GM21723 (cell line): ENCODE results near the gene MARK2.

Experiments used
- ATAC-seq: cut with Tn5 transposase; IDR thresholded peaks from one replicate; pipeline ENCODE4 v1.9.1; 2021; ENCODE audit warnings: mild to moderate bottlenecking, moderate library complexity; ENCODE audit not compliant: unreplicated experiment

The MARK2 gene

GRCh38 chr11:63920126-63920938 is 81.4 kb downstream of the MARK2 start:
- ATAC-seq, result no peak

GRCh38 chr11:63920939-63921417 is 82.1 kb downstream of the MARK2 start:
- no peak for ATAC-seq

DNA sequence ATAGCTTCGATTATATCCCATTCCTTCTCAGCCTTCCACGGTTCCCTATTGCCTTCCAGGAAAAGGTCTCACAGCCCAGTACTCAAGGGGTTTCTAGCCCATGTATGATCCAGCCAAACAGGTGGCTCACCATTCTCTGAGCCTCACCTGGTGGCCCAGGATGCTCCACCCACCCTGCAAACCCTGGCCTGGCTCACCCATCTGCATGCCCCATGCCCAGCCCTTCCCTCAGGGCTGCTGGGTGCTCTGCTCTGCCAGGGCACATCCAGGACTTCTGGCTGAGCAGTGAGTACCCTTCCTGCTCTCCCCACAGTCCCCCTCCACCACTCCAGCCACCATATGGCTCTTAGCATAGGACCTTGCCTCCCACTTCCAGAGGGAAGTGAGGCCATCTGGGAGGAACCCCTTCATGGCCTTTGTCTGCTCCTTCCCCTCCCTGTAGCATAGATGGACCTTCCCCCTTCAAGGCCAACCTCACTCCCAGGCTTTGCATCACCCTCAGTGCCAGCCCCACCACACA is 83.8 kb downstream of the MARK2 start:
- no peak for ATAC-seq

DNA sequence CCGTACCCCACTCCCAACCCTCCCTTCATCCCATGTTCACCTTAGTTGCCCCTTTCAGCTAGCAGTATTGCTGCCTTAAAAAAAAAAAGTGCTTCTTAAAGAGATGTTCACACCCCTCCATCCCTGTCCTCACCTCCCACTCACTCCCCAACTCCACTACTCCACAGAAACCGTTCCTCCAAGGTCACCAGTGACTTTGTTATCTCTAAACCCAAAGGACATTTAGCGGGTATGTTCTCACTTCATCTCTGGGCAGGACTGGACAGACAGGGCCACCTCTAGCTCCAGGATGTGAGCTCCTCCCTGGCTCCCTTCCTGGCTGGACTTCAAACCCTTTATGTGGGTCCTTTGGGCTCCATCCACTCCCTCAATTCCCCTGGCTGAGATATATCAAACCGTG is 84.4 kb downstream of the MARK2 start:
- ATAC-seq, result no peak

GRCh38 chr11:63929616-63930015 is 90.7 kb downstream of the MARK2 start:
- ATAC-seq, result no peak

GRCh38 chr11:63931045-63931444 is 92.1 kb downstream of the MARK2 start:
- ATAC-seq, result no peak

GRCh38 chr11:63931876-63932275 is 93.0 kb downstream of the MARK2 start:
- ATAC-seq, result no peak

- ATAC-seq, result no peak
Measured at GRCh38 chr11:63933459-63933858, 94.5 kb downstream of the MARK2 start.

GRCh38 chr11:63937713-63938478 is 99.0 kb downstream of the MARK2 start:
- ATAC-seq, result peak; percentile 18

DNA sequence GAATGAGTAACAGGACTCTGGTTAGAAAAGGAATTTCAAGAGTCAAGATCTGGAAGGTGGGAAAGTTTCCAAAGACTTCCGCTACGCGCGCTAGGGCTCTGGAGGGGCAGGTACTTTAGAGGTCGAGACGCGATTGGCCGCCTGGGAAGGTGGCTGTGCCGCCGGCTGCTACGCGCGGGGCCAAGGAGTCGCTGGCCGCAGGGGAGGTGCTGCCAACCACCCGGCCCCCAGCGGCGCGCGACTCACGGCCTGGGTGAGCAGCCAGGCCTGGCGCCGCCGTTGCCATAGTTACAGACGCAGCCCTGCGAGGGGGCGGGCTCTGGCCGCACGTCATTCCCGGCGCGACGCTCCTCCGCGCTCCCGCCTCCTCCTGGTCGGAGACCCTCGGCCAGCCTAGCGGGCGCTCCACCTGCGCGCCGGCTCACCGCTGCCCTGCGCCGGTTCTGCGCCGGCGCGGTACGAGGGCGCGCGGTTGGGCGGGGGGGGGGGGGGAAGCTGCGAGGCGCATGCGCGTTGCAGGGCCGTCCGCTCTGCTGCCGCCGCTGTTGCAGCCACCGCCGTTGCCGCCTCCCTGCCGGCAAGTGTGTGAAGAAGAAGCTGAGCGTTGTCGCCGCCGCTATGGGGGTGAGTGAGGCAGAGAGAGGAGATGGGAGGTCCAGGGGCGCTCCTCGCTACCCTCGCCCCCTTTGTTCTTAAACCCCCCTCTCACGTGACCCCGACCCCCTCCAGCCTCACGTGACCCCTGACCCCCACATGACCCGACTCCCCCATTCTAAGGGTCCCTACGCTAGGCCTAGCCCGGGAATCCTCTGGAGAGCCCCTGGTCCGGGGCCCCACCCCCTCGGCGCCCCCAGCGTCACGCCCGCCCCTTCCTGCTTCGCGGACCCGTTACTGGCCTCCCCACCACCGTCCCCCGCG is 99.8 kb downstream of the MARK2 start, which contains the start of gene NAA40:
Gene NAA40 (plus strand): TSS at position 524 of the 918 bp plus-strand sequence. CDS start 95 bp downstream, at position 619.
- ATAC-seq, result peak; percentile 80

GRCh38 chr11:63939397-63939891 is 100.5 kb downstream of the MARK2 start:
- no peak for ATAC-seq

GRCh38 chr11:63940786-63941185 is 101.9 kb downstream of the MARK2 start:
- no peak for ATAC-seq

- no peak for ATAC-seq
Measured at GRCh38 chr11:63941901-63942300, 103.0 kb downstream of the MARK2 start.

DNA sequence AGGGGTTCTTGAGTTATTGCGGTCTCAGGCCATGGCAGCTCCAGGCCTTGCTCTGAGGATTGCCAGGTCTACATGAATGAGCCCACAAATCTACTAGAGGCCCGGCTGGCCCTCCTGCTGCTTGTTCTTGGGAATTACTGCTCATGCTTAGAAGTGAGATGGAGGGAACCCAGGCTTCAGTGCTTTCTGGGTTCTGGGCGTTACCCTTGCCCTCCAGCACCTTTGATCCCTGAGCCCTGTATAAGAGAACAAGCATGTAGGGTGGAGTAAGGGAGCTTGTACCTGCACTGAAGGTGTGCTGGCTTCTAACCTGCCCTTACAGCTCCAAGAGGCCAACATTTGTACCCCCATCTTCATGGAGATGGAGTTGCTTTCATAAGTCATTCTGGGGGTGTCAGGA is 103.9 kb downstream of the MARK2 start:
- ATAC-seq, result no peak

DNA sequence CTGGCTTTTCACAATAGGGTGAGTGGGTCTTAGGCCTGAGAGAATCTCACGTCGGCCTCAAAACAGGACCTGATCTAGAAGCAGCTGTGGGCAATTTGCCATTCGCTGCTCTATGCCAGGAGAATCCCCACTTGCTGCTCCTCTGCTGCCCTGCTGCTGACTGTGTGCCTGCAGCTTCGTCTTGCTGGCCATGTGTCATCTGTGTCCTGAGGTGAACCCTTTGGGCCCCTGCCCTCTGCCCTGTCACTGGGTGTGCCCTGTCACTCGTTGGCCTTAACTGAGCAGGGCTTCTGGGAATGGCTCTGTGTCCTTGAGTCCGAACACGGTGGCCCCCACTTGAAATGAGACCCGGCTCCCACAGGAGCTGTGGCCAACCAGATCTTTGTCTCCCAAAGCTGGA is 106.1 kb downstream of the MARK2 start:
- ATAC-seq, result no peak

DNA sequence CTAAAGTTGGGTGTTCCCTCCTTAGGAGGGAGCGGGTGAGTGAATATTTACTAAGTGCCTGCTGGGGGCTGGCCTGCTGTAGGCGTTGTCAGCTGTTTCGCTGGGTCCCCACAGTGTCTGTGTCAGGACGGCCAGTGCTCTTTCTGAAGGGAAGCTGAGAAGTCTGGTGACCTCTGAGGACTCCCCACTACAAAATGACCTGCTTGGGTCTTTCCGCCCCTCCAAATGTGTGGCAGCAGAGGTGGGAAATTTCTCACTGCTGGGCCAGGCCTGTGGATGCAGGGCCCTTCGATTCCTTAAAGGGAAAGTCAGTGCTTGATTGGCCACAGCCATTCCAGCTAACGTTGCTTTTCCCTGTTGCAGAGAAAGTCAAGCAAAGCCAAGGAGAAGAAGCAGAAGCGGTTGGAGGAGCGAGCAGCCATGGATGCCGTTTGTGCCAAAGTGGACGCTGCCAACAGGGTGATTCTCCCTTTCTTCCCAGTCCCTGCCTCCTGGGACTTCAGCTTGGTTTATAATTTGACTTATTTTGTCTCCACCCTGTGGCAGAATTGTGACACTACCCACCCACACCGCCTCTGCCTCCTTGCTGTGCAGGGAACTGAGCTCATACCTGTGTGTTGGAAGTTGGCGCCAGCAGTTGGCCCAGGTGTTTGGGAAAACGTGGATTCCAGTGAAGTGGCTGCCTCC is 106.7 kb downstream of the MARK2 start:
- no peak for ATAC-seq

DNA sequence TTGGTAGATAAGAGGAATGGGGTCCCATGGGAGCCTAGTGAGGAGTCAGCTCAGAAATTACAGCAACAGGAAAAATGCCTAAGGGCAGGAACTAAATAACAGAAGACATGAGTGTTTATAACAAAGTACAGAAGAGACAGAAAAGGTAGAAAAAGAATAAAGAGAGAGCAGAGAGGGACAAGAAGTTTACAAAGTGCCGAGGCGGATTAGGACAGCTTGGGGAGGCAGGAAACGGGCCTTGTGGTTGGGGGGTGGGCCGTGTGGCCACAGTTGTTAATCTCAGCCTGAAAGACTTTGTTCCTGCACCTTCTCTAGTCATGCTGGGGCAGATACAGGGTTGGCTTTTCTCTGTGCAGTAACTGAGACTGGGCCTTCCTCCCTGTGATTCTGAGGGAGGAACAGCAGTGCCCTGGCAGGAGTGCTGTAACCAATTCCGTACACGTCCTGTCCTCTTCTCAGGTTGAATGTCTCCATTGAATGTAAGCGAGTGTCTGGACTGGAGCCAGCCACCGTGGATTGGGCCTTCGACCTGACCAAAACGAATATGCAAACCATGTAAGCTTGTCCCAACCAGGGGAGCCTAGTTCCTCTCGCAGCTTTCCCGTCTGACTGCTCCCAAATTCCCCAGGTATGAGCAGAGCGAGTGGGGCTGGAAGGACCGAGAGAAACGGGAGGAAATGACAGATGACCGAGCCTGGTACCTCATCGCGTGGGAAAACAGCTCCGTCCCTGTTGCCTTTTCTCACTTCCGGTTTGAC is 113.0 kb downstream of the MARK2 start:
- ATAC-seq, result no peak

GRCh38 chr11:63952570-63952969 is 113.7 kb downstream of the MARK2 start:
- no peak for ATAC-seq

DNA sequence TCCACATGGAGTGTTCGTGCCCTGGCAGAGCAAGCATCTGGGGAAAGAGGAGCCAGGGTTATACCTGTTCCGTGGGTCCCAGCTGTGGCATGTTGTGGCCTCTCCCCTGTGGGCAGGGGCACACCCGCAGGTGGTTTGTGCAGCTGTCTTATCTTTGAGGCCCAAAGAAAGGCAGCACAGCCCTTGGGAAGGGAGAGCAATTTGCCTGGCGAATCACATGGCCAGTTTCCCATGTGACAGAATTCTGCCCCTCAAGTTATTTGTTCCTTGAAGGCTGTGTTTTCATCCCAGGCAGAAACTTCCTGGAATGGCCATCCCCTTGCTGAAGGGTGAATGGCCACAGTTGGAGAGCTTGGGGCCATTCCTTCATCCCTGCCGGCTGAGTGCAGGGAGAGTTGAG is 119.1 kb downstream of the MARK2 start:
- no peak for ATAC-seq
